ENCODE measurements around the gene NOTCH1.

The NOTCH1 gene

DNA sequence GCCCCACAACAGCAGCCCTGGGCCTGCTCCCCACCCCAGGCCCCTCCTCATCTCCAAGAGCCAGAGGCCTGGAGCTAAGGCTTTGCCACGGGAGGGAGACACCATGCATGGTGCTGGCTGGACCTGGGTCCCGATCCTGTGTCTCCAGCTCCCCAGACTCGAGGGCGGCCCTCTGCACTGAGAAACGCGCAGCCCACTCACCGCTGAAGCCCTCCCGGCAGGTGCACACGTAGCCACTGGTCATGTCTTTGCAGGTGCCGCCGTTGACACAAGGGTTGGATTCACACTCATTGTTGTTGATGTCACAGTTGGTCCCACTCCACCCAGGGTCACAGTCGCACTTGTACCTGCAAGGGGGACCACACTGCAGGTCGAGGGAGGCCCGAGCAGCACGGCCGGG lies 32.7 kb downstream of the NOTCH1 start:
- Histone ChIP-seq H3K36me3 (replicated peaks; ENCODE audit: insufficient read depth, low read length) (no peaks in the 10 kb centered on the region), H3K4me3 (ENCODE audit: low read length) (no peak overlapping the region), H3K9me2 (replicated peaks; ENCODE audit: insufficient read depth, low read length) (no peaks in the 10 kb centered on the region), H3K9ac (ENCODE audit: low read length) (no peak overlapping the region), H3K27ac (ENCODE audit: low read length) (no peak overlapping the region), H3F3A (ENCODE audit: insufficient read depth, low read length) (no peaks in the 10 kb centered on the region), H3K9me3 (replicated peaks; ENCODE audit: insufficient read depth, low read length) (no peaks in the 10 kb centered on the region), H4K20me1 (ENCODE audit: insufficient read depth, low read length) (no peaks in the 10 kb centered on the region), H3K79me2 (ENCODE audit: low read length) (no peaks in the 10 kb centered on the region), H2AFZ (ENCODE audit: low read length) (no peak overlapping the region), H3K27me3 (replicated peaks; ENCODE audit: insufficient read depth, low read length) (no peaks in the 10 kb centered on the region), H3K4me2 (ENCODE audit: low read depth, low read length) (no peak overlapping the region), H3K4me1 (ENCODE audit: low read length) (no peaks in the 10 kb centered on the region)
- no peak for DNase-seq
- TF ChIP-seq EZH2phosphoT487 (IDR thresholded peaks at IDR 0.05; ENCODE audit: low read length) (no peak), EZH2 (optimal IDR thresholded peaks at IDR 0.05; ENCODE audit: low read depth, low read length) (no peak), CTCF (IDR thresholded peaks at IDR 0.05; ENCODE audit: low read length) (no peak)

GRCh38 chr9:136512651-136513071 lies 33.2 kb downstream of the NOTCH1 start:
- H3K4me1 ChIP-seq (ENCODE audit: low read length), result no peaks in the 10 kb centered on the region
- no peak overlapping the region for H3K4me3 ChIP-seq (ENCODE audit: low read length)
- no peaks in the 10 kb centered on the region for H4K20me1 ChIP-seq (ENCODE audit: insufficient read depth, low read length)
- no peak overlapping the region for H3K4me2 ChIP-seq (ENCODE audit: low read depth, low read length)
- no peak overlapping the region for H3K9ac ChIP-seq (ENCODE audit: low read length)
- H3K36me3 ChIP-seq (replicated peaks; ENCODE audit: insufficient read depth, low read length), result no peaks in the 10 kb centered on the region
- H3K79me2 ChIP-seq (ENCODE audit: low read length), result no peaks in the 10 kb centered on the region
- H3K9me3 ChIP-seq (replicated peaks; ENCODE audit: insufficient read depth, low read length), result no peaks in the 10 kb centered on the region
- H3K27ac ChIP-seq (ENCODE audit: low read length), result no peak overlapping the region
- no peaks in the 10 kb centered on the region for H3F3A ChIP-seq (ENCODE audit: insufficient read depth, low read length)
- no peak overlapping the region for H2AFZ ChIP-seq (ENCODE audit: low read length)
- no peaks in the 10 kb centered on the region for H3K27me3 ChIP-seq (replicated peaks; ENCODE audit: insufficient read depth, low read length)
- TF ChIP-seq EZH2phosphoT487 (IDR thresholded peaks at IDR 0.05; ENCODE audit: low read length) (no peak), CTCF (IDR thresholded peaks at IDR 0.05; ENCODE audit: low read length) (no peak), EZH2 (optimal IDR thresholded peaks at IDR 0.05; ENCODE audit: low read depth, low read length) (no peak)
- DNase-seq, result no peak
- no peaks in the 10 kb centered on the region for H3K9me2 ChIP-seq (replicated peaks; ENCODE audit: insufficient read depth, low read length)

- no peak overlapping the region for H3K4me3 ChIP-seq (ENCODE audit: low read length)
- no peaks in the 10 kb centered on the region for H3K9me2 ChIP-seq (replicated peaks; ENCODE audit: insufficient read depth, low read length)
- H3K79me2 ChIP-seq (ENCODE audit: low read length), result no peaks in the 10 kb centered on the region
- no peaks in the 10 kb centered on the region for H3K27me3 ChIP-seq (replicated peaks; ENCODE audit: insufficient read depth, low read length)
- no peak overlapping the region for H3K27ac ChIP-seq (ENCODE audit: low read length)
- no peak overlapping the region for H3K4me2 ChIP-seq (ENCODE audit: low read depth, low read length)
- no peak for DNase-seq
- no peaks in the 10 kb centered on the region for H3K36me3 ChIP-seq (replicated peaks; ENCODE audit: insufficient read depth, low read length)
- H3K4me1 ChIP-seq (ENCODE audit: low read length), result no peaks in the 10 kb centered on the region
- H4K20me1 ChIP-seq (ENCODE audit: insufficient read depth, low read length), result no peaks in the 10 kb centered on the region
- no peak overlapping the region for H2AFZ ChIP-seq (ENCODE audit: low read length)
- no peaks in the 10 kb centered on the region for H3K9me3 ChIP-seq (replicated peaks; ENCODE audit: insufficient read depth, low read length)
- no peaks in the 10 kb centered on the region for H3F3A ChIP-seq (ENCODE audit: insufficient read depth, low read length)
- no peak overlapping the region for H3K9ac ChIP-seq (ENCODE audit: low read length)
- TF ChIP-seq CTCF (IDR thresholded peaks at IDR 0.05; ENCODE audit: low read length) (no peak), EZH2phosphoT487 (IDR thresholded peaks at IDR 0.05; ENCODE audit: low read length) (no peak), EZH2 (optimal IDR thresholded peaks at IDR 0.05; ENCODE audit: low read depth, low read length) (no peak)
These were observed 33.9 kb downstream of the NOTCH1 start for GRCh38 chr9:136511670-136512592.
